Endothelial cell of umbilical vein (primary cell): ENCODE measurements around the gene NSUN7.

Experiments
- CTCF ChIP-seq, 2 donors: IDR thresholded peaks; 1 replicate in 1 of 2; 2 replicates in 1 of 2; pipeline ENCODE4 v1.5.1; 2011; ENCODE audit warnings: low read length in 2 of 2, mild to moderate bottlenecking in 2 of 2, moderate library complexity in 2 of 2, control low read depth in 1 of 2, inconsistent platforms in 1 of 2, low read depth in 1 of 2; ENCODE audit not compliant: insufficient read depth in 1 of 2; ENCODE audit errors: extremely low read depth in 1 of 2
- EZH2 ChIP-seq: IDR thresholded peaks from 2 replicates; pipeline ENCODE4 v1.6.1; 2012; ENCODE audit warnings: borderline replicate concordance, low read depth, mild to moderate bottlenecking, moderate library complexity, low read length, inconsistent platforms; ENCODE audit not compliant: severe bottlenecking
- POLR2A ChIP-seq: IDR thresholded peaks from 2 replicates; pipeline ENCODE4 v1.6.1; 2012; ENCODE audit warnings: low read depth, mild to moderate bottlenecking, control low read depth, low read length
- POLR2AphosphoS5 ChIP-seq: IDR thresholded peaks from 2 replicates; pipeline ENCODE4 v1.6.1; 2012; ENCODE audit warnings: low read depth, mild to moderate bottlenecking, control low read depth, low read length, moderate library complexity; ENCODE audit not compliant: insufficient read depth
- TF ChIP-seq, protein P1 (sequence below): IDR thresholded peaks from 2 replicates; pipeline ENCODE4 v1.6.1; 2011; ENCODE audit not compliant: insufficient read depth, insufficient read length

DNA sequence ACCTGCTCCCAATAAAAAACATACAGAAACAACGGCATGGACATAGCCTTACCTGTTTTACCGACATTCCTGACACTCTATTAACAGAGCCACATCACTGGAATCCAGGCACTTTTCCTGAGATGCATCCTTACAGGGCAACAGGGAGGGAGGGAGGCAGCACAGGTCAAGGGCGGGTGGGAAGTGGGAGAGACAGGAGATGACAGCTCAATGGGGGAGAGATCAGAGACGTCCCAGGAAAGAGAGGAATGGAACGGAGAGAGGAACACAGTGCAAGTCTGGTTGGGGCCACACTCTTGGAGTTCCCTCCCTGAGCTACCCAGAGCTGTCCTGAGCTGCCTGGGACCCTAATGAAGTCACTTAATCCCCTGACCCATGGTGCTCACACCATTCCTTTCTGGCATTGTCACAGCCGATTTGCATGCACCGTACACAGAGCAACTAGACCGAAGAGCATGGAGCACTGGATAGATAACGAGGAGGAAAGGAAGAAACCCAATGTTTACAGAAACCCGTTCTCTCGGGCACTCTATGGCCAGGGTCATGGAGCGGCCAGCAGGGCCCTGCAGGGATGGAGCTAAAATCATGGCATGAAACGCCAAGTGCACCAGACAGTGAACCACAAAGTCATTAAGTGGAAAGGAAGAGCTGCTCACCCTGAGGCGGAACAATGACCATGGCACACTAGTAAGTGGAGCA lies 93.1 kb downstream of the NSUN7 start:
- TF ChIP-seq CTCF (IDR thresholded peaks at IDR 0.05; ENCODE audit: extremely low read depth in 1 of 2, insufficient read depth in 1 of 2, low read depth in 1 of 2, low read length in 2 of 2) (no peak), POLR2AphosphoS5 (no peak), EZH2 (no peak), POLR2A (no peak)
- TF ChIP-seq, protein P1, sequence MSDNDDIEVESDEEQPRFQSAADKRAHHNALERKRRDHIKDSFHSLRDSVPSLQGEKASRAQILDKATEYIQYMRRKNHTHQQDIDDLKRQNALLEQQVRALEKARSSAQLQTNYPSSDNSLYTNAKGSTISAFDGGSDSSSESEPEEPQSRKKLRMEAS, result no peak
